ENCODE data around the gene GALM.

The GALM gene

GRCh38 chr2:38683766-38684165, 17.9 kb downstream of the GALM start:
- TF ChIP-seq CTCF (IDR thresholded peaks at IDR 0.05; ENCODE audit: poor library complexity, severe bottlenecking): no peak
- Histone ChIP-seq H3K27ac (ENCODE audit: poor library complexity, severe bottlenecking) (no peak overlapping the region), H3K36me3 (ENCODE audit: low read depth) (no peaks in the 10 kb centered on the region), H3K27me3 (ENCODE audit: insufficient read depth, poor library complexity, severe bottlenecking) (no peaks in the 10 kb centered on the region), H3K4me3 (ENCODE audit: severe bottlenecking) (no peak overlapping the region), H3K4me1 (ENCODE audit: insufficient read depth, poor library complexity, severe bottlenecking) (no peaks in the 10 kb centered on the region), H3K9me3 (ENCODE audit: severe bottlenecking) (no peaks in the 10 kb centered on the region)
- ATAC-seq (ENCODE audit: low read depth) (no peak), DNase-seq (ENCODE audit: low spot score) (no peak)

GRCh38 chr2:38685116-38685735, 19.3 kb downstream of the GALM start:
- H3K36me3 ChIP-seq (ENCODE audit: low read depth): no peaks in the 10 kb centered on the region
- DNase-seq (ENCODE audit: low spot score) (no peak), ATAC-seq (ENCODE audit: low read depth) (peak; percentile 38; the same call in 2 of the 3 replicates)
- H3K27me3 ChIP-seq (ENCODE audit: insufficient read depth, poor library complexity, severe bottlenecking): no peaks in the 10 kb centered on the region
- no peaks in the 10 kb centered on the region for H3K9me3 ChIP-seq (ENCODE audit: severe bottlenecking)
- peaks cover 3% of the 10 kb centered on the region for H3K4me1 ChIP-seq (ENCODE audit: insufficient read depth, poor library complexity, severe bottlenecking)
- no peak for TF ChIP-seq CTCF (IDR thresholded peaks at IDR 0.05; ENCODE audit: poor library complexity, severe bottlenecking)
- no peak overlapping the region for H3K4me3 ChIP-seq (ENCODE audit: severe bottlenecking)
- no peak overlapping the region for H3K27ac ChIP-seq (ENCODE audit: poor library complexity, severe bottlenecking)

GRCh38 chr2:38690499-38691420, 24.8 kb downstream of the GALM start:
- Histone ChIP-seq H3K27ac (ENCODE audit: poor library complexity, severe bottlenecking) (peak overlapping the region; percentile 69), H3K4me3 (ENCODE audit: severe bottlenecking) (no peak overlapping the region)

GRCh38 chr2:38691994-38692393, 26.1 kb downstream of the GALM start:
- DNase-seq (ENCODE audit: low spot score): no peak
- H3K9me3 ChIP-seq (ENCODE audit: severe bottlenecking): no peaks in the 10 kb centered on the region
- ATAC-seq (ENCODE audit: low read depth): no peak
- H3K4me1 ChIP-seq (ENCODE audit: insufficient read depth, poor library complexity, severe bottlenecking): peaks cover 22% of the 10 kb centered on the region
- H3K4me3 ChIP-seq (ENCODE audit: severe bottlenecking): no peak overlapping the region
- TF ChIP-seq CTCF (IDR thresholded peaks at IDR 0.05; ENCODE audit: poor library complexity, severe bottlenecking): no peak
- no peaks in the 10 kb centered on the region for H3K27me3 ChIP-seq (ENCODE audit: insufficient read depth, poor library complexity, severe bottlenecking)
- no peaks in the 10 kb centered on the region for H3K36me3 ChIP-seq (ENCODE audit: low read depth)
- H3K27ac ChIP-seq (ENCODE audit: poor library complexity, severe bottlenecking): peak overlapping the region; percentile 69

More at GRCh38 chr2:38690499-38691420, 24.8 kb downstream of the GALM start:
- no peak for TF ChIP-seq CTCF (IDR thresholded peaks at IDR 0.05; ENCODE audit: poor library complexity, severe bottlenecking)
- Histone ChIP-seq H3K9me3 (ENCODE audit: severe bottlenecking) (no peaks in the 10 kb centered on the region), H3K36me3 (ENCODE audit: low read depth) (no peaks in the 10 kb centered on the region), H3K4me1 (ENCODE audit: insufficient read depth, poor library complexity, severe bottlenecking) (peaks cover 22% of the 10 kb centered on the region), H3K27me3 (ENCODE audit: insufficient read depth, poor library complexity, severe bottlenecking) (no peaks in the 10 kb centered on the region)
- peak; percentile 99 for ATAC-seq (ENCODE audit: low read depth)
- DNase-seq (ENCODE audit: low spot score): no peak

Data from RWPE2 (cell line).